Tibial nerve (tissue), 4 donors: Measurements from ENCODE around the gene SEMA3G.

Experiments
- CTCF ChIP-seq, 5 experiments: fragments of 200-600 bp in 3 of 5; fragments of 450-650 bp in 2 of 5; sonication (generic) in 3 of 5; IDR thresholded peaks; one replicate each; pipeline ENCODE4 v1.5.1; 2016 to 2019; ENCODE audit warnings: antibody characterized with exemption in 5 of 5, mild to moderate bottlenecking in 3 of 5, moderate library complexity in 2 of 5
- EP300 ChIP-seq, 2 donors: sonication (generic); formaldehyde crosslinking; IDR thresholded peaks; one replicate each; pipeline ENCODE4 v1.6.1; 2017; ENCODE audit warnings: antibody characterized with exemption in 2 of 2, mild to moderate bottlenecking in 1 of 2
- POLR2A ChIP-seq, 2 donors: fragments of 450-650 bp; IDR thresholded peaks; one replicate each; pipeline ENCODE4 v1.6.1; 2017; ENCODE audit warnings: antibody characterized with exemption in 2 of 2, mild to moderate bottlenecking in 2 of 2, moderate library complexity in 2 of 2

GRCh38 chr3:52393959-52394670 lies 50.8 kb downstream of the SEMA3G start:
- TF ChIP-seq CTCF (IDR thresholded peaks at IDR 0.05) (no peak), POLR2A (IDR thresholded peaks at IDR 0.05) (no peak), EP300 (IDR thresholded peaks at IDR 0.05) (no peak)
